ENCODE data around the gene KIAA0408.
"Not testable (repeated sequence)": the region's sequence is repeated elsewhere in the genome, so short reads cannot be mapped to it uniquely, and the experiment has no call there.

The KIAA0408 gene

DNA sequence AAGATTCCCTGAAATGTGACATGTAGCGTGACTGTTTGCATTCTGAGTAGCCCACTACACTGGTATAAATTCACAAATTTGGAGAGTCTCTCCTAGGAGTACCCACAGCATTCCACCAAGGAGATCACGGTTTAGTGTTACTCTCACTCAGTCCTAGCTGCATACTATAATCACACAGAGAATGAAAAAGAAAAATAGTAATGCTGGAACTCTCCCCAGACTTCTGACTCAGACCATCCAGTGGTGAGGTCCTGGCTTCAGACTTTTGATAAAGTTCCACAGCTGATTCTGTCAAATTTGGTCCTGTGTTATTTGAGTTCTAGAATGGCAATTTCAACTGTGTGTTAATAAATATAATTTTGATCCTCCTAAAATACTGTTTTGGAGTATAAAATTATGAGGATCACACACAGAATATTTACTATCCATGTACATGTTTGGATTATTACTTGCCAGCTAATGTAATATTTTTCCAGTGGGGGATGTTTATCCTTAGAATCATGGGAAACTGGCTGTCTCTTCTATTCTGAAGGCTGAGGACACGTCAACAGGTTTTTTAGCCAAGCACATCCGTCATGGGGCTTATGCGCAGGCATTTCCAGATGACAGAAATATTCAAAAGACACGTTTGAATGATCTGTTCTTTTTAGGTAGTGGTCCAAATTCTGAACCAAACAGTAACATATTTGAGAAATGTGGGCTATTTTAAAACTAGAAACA, 5.1 kb upstream of the KIAA0408 start:
- DNase-seq (ENCODE audit: extremely low read depth in 1 of 2, low read depth in 1 of 2) = no peak

DNA sequence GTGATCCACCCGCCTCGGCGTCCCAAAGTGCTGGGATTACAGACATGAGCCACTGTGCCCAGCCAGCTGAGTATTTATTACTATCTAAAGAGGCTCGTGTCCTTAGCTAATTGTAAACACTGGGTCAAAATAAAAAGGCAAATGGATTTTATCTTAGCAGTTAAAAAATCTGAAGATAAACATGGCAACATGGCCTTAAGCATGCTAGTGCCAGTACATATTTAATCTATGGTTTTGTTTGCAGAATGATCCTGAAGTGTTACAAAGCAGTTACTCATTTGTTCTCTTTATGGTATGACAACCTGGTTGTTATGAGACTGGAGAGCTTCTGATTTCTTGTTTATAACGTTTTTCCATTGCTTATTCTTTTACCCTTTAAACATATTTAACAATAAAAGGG, 3.9 kb upstream of the KIAA0408 start:
- no peak for DNase-seq (ENCODE audit: extremely low read depth in 1 of 2, low read depth in 1 of 2)

DNA sequence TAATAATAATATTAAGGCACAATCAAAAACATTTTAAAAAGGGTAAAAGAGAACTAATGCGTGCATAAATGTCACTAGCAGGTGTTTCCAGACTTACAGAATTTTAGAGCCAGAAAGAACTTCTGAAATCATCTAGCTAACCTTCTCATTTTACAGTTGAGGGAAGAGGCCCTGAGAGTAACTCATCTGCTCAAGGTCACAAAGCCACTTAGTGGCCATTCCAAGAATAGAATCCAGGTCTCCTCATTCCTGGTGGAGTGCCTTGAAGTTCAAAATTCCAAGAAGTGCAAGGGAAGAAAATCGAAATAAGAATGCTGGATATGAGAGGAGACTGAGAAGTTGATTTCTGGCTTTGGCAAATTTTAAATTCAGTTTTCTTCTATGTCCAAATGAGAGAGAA, 3.2 kb upstream of the KIAA0408 start:
- no peak for DNase-seq (ENCODE audit: extremely low read depth in 1 of 2, low read depth in 1 of 2)

DNA sequence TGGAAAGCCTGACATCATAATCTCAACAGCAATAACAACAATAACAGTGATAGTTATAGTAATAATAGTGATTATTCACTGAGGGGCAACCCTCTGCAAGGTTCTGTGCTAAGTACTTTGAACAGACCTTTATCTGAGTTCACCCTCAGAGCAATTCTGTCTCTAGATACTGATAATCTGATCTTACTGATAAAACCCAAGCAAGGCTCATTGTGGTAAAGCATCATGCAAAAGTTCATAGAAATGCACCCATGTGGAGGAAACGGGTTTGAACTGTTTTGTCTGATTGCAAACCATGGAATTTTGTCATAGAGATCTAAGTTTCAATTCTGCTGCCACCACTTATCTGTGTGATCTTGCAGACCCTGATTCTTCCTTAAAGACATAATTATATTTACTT, 1.3 kb upstream of the KIAA0408 start:
- DNase-seq (ENCODE audit: extremely low read depth in 1 of 2, low read depth in 1 of 2) = no peak

DNA sequence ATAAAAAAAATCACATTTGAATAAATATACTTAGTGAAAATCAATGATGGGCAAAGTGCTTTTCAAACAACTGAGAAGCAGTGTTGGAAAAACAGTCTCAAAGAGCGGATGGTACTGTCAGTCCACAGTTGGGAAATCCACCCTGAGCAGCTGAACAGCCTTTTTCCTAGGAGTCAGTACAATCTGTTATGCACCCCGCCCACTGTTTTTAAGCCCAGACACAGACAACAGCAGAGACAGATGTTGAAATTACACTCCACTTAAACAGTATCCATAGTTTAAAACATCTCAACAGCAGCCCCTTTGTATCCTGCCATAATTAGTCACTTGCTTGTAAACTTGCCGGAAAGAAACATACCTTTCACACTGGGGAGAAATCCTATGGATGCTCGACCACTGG, 372 bp downstream of the KIAA0408 start:
- DNase-seq (ENCODE audit: extremely low read depth in 1 of 2, low read depth in 1 of 2) = no peak

DNA sequence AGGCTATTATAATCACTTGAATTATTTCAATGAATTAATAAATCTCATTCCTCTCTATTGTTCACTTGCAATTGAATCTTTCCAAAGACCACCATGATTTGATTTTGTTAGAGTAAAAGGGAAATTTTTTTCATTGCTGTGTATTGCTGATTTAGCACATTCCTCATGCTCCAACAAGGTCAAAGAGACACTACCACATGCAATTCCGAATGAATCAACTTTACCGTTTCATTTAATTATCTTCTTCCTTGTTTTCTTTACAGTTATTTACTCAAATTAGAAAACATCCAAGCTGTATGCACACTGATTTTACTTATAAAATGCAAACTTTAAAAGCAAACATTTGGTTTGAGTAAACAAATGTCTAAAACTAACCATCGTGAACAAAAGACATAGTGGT, 967 bp downstream of the KIAA0408 start:
- DNase-seq (ENCODE audit: extremely low read depth in 1 of 2, low read depth in 1 of 2) = no peak

DNA sequence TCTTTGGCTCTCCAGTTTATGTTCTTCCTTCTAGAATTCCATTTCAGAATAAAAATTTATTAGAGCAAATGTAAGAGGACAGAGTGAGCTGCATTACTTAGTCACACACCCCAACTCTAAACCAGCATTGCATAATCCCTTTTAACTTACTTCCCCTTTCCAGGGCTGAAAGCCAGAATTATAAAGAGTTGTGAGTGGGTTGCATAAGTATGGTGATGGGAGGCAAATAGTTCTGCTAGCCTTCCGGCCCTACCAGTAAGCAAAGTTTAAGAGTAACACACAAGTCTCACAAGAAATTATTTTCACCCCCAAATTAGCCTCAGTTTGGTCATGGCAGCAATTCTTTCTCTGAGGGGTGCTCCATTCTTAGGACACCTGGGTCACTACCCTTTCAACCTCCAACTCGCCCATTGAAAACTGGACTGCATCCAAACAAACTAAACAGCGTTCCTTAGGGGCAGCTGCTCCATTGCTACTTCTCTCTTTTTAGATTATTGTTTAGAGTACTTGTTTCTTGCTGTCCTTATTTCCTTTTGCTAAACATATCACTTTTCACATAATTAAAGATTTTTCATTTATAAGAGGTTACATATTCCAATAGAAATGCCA, 1.6 kb downstream of the KIAA0408 start:
- no peak for DNase-seq (ENCODE audit: extremely low read depth in 1 of 2, low read depth in 1 of 2)

DNA sequence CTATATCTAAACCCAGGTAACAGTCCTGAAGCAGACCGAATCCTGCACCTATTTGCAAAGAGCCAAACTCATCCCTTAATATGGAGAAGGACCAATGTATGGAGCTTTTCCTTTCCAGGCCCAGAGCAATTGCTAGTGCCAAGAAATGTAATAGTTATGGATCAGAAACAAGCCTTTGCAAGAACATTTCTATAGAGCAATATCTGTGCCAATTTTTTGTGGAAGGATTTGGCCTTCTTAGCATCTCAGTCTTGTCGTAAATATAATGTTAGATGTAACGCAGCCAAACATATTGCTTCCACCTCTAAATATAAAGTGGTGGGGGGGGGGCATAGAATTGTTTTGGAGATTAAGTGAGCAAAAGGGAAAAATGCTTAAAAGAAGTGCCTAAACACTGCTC, 2.7 kb downstream of the KIAA0408 start:
- no peak for DNase-seq (ENCODE audit: extremely low read depth in 1 of 2, low read depth in 1 of 2)

DNA sequence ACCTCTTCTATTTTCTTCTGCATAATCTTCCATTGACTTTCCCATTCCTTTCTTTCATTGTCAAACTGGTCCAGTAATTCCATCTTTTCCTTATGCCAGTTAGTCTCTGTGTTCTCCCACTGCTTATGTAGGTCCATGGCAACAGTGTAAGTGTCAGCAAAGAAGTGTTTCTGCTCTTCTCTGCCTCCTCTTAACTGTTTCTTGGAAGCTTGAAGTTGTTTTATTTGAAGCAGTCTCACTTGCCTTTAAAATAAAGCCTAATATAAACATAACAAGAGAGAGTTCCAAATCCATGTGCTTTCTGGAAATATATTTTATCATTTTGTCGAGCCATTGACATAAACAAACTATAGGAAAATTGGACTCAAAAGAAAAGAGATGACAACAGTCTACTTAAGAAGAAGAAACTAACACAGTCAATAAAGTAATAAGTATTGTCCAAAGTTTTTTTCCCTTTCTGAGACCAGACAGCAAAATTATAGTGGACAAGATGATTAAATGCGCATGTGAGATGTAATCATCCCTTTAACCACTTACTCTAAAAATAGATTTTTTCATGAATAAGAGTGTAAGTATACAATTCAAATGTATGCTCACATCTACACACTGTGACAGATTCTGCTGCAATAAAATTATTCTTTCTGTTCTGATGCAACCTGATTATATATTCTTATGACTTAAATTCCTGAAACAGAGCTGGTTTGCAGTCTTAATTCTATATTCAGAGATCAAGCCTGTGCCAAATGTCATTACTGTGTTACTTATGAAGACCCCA, 5.2 kb downstream of the KIAA0408 start:
- no peak for DNase-seq (ENCODE audit: extremely low read depth in 1 of 2, low read depth in 1 of 2)

DNA sequence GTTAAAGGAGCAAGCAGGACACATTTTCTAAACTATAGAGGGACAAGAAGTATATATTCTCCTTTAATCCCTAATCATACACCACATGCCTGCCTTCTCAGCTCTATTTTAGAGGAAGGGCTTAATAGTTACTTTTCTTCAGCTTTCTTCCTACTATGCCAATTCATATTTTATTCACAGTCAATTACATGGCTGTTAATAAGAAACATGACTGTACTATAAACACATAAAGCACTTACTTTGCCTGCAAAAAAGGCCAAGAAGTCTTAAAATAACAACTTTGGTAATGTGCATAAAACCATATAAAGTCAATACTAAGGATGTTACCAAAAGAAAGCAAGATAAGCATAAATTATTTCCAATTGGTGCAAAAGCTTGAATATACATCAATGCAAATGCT, 6.4 kb downstream of the KIAA0408 start:
- DNase-seq (ENCODE audit: extremely low read depth in 1 of 2, low read depth in 1 of 2) = no peak

DNA sequence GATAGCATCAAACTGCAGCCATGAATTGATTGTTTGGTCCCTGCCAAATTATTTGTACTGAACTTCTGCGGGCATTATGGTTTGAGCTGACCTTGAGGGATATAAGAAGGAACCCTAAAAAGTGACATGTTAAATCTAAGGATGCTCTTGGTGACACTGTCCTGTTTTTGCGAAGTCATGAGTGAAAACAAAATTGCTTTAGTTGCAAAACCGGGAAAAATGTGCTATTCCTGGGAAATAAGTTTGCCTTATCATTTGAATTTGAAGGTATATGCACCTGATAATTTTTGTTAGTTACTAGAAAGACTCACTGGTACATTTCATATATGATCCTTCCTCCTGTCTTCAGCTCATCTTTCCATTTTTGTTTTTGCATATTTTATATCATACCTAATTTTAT, 7.8 kb downstream of the KIAA0408 start:
- no peak for DNase-seq (ENCODE audit: extremely low read depth in 1 of 2, low read depth in 1 of 2)

DNA sequence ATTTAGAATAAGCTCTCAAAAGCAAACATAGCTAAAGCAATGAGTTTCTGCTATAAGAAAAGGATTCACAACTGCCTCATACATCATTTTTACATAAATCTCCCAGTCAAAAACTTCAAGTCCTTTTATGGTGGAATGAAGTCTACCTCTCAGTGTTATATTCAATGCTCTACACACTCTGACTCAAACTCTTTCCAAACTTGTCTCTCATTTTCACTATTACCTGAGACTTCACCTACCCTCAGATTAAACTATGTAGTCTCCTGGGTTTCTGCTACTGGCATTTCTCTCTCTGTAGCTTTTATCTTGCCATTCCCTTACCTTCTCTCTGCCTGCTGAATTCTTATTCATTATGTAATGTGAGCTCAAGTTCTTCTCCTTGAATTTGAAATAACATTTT, 11.4 kb downstream of the KIAA0408 start:
- no peak for DNase-seq (ENCODE audit: extremely low read depth in 1 of 2, low read depth in 1 of 2)

DNA sequence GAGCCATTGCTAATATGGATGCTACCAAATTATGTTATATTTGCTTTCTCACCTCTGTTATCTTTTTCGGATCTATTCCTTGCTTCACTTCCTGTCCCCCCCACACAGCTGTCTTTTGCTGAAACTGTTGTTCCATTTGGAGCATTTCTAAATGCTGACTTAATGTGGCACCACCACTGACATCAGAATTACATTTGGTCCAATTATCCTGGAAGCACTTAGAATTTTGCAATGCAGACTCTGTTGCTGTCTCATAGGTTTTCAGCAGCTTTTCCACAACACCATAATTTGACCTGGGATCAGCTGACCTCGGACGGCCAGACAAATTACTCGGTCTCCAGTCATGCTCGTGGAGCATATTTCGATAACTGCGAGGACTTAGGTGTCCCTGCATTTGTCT, 12.8 kb downstream of the KIAA0408 start:
- no peak for DNase-seq (ENCODE audit: extremely low read depth in 1 of 2, low read depth in 1 of 2)

DNA sequence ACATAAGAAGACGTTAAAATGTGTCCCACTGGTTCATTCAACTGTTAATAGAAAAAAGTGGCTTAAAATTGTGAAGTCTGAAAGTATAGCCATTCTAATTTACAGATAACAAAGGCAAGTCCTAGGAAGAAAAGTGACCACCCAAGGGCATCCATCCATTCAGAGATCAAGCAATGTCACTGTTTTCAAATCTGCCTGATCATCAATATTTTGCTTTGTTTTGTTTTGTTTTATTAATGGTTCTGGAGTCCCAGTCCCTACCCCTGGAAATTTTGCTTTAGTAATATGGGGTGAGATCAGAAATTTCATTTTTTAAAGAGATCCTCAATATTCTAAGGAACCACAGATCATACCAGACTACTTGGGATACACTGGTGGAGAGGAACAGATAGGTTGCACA, 17.3 kb downstream of the KIAA0408 start:
- DNase-seq (ENCODE audit: extremely low read depth in 1 of 2, low read depth in 1 of 2) = no peak

DNA sequence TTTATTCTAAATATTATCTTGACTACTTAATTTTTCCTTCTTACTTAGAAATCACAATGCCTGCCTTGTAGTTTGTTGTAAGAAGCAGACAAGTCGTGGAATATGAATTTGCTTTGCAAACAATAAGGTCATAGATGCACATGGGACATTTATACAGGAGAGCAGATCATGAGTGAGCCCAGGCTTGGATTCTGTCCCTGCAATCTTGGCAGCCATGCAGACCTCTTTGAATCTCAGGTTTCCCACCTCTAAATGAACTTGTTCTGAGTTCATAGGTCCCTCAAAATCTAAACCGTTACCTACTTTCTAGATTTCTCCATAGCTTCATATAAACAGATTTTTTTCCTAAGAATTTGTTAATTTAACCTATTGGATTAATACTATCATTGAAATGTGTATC, 19.5 kb downstream of the KIAA0408 start:
- no peak for DNase-seq (ENCODE audit: extremely low read depth in 1 of 2, low read depth in 1 of 2)

DNA sequence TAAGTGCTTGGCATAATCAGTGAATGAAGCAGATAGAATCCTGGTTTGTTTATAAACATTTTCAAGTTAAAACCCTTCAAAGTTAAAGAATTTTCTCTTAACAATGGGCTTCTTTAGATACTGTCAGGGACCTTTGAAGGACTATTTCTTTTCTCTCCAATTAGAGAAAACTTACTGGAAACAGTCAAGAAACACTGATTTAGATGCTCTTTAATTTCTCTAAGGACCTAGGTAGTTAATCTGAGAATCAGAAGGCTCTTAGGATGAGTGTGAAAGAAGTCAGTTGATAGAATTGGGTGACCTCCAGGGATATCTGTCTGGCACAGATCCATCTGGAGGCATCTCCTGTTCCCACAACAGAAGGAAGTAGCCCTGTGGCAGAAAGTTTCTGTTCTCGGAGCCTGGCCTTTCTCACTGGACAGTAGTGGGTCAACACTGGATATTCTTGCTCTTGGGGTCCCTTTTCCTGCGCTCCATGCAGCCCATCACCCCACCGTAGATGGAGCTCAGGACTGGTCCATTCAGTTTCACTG, 22.5 kb downstream of the KIAA0408 start:
- no peak for DNase-seq (ENCODE audit: extremely low read depth in 1 of 2, low read depth in 1 of 2)

DNA sequence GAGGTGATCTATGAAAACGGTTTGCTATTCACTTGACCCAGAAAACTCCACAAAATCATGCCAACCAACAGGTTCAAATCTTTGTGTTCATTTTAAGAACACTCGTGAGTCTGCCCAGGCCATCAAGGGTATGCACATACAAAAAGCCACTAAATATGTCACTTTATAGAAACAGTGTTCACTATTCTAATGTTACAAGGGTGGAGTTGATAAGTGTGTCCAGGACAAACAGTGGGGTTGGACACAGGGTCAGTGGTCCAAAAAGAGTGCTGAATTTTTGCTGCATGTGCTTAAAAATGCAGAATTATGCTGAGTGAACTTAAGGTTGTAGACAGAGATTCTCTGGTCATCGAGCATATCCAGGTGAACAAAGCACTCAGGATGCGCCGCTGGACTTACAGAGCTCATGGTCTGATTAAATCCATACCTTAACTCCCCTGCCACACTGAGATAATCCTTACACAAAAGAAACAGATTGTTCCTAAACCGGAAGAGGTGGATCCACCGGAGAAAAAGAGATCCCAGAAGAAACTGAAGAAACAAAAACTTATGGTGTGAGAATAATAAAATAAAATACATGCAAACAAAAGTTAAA, 23.5 kb downstream of the KIAA0408 start:
- DNase-seq (ENCODE audit: extremely low read depth in 1 of 2, low read depth in 1 of 2) = no peak

DNA sequence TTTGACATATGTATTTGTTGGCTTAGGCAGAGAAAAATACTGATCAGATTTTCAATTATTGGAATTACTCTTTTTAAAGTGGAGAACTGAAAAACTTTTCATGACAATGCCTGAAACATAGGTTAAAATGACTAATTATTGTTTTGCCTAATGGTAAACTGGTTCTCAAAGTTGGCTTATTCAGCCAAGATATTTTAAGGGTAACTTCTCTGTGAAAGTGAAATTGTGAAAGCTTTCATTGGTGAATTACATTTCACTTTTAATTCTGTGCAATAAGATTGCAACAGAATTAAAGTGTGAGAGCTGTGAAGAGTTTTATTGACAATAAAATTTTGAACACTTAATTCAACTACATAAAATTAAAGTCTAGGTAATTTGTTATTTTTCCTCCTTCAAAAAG, 24.5 kb downstream of the KIAA0408 start:
- DNase-seq (ENCODE audit: extremely low read depth in 1 of 2, low read depth in 1 of 2) = no peak

DNA sequence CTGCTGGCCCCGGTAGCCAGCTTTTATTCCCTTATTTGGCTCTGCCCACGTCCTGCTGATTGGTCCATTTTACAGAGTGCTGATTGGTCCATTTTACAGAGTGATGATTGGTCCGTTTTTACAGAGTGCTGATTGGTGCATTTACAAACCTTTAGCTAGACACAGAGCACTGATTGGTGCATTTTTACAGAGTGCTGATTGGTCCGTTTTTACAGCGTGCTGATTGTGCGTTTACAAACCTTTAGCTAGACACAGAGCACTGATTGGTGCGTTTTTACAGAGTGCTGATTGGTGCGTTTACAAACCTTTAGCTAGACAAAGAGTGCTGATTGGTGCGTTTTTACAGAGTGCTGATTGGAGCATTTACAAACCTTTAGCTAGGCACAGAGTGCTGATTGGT, 30.6 kb downstream of the KIAA0408 start:
- not testable (repeated sequence) for DNase-seq (ENCODE audit: extremely low read depth in 1 of 2, low read depth in 1 of 2)

DNA sequence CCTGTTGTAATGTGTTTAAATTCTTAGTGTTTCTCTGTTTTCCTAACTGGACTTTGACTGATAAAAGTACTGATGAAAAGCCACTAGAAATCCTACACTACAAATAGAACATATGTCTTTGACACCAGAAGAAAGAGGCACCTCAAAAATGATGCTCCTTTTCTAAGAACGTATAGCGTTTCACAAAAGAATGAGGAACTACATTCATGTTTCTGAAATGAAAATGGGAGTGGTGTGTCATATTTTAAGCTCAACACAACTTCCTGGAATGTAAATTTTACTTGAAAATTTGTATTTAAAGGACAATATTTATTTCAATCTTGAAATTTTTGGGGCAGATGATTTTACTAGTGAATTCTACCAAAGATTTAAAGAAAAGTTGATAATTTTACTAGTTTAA, 35.3 kb downstream of the KIAA0408 start:
- DNase-seq (ENCODE audit: extremely low read depth in 1 of 2, low read depth in 1 of 2) = no peak

DNA sequence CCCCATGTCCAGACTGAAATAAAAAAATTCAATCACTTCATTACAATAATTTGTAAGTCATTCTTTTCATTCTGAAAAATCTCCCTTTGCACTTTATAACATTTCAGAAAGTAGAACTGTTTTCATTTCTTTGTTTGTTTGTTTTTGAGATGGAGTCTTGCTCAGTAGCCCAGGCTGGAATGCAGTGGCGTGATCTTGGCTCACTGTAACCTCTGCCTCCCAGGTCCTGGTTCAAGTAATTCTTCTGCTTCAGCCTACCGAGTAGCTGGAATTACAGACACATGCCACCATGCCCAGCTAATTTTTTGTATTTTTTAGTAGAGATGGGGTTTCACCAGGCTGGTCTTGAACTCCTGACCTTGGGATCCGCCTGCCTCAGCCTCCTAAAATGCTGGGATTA, 38.0 kb downstream of the KIAA0408 start:
- DNase-seq (ENCODE audit: extremely low read depth in 1 of 2, low read depth in 1 of 2) = not testable (repeated sequence)

DNA sequence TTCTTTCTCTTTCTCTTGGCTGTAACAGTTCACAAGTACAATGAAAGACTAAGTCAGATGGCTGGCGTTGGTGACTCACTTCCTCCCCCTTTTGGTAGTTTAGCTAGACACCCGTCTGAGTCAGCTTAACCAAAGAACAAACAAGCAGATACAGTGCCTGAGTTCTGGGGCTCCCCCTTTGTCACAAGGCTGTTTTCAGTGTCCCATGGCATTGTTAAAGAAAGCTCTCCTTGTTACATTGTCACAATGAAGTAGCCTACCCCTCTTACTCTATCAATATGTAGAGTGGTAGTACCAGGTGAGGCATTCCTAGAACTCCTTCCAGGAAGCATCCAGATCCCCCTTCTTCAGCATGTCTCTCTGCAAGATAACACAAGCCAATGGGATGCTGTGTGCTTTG, 38.6 kb downstream of the KIAA0408 start:
- peak; percentile 31 to 85 for DNase-seq (ENCODE audit: extremely low read depth in 1 of 2, low read depth in 1 of 2)

Measured in stimulated activated CD8-positive, alpha-beta memory T cell treated with anti-CD3 and anti-CD28 coated beads, Interleukin-7, amount 100 ng/mL, for 48 hours (primary cell).